ENCODE results near the gene ANP32E. TPM values are rescaled to one million over a fixed set of nuclear protein-coding genes. Genes with fewer than 3 reads are reported as not detected.

The ANP32E gene
- total and polyA plus RNA-seq, 2 of the 13 experiments (the other 11 are each of a cell fraction or from before 2014, with no cell fraction given): 10.3 to 53.0 TPM

GRCh38 chr1:150268705-150269403, 32.9 kb upstream of the ANP32E start, which contains the start of gene APH1A (continued):
- peak; percentile 68 for TF ChIP-seq GMEB1 (CRISPR knock-in tag; IDR thresholded peaks at IDR 0.05; ENCODE audit: borderline replicate concordance)
- TF ChIP-seq ADNP (CRISPR knock-in tag; IDR thresholded peaks at IDR 0.05): no peak
- TF ChIP-seq MED8 (CRISPR knock-in tag; IDR thresholded peaks at IDR 0.05; ENCODE audit: insufficient replicate concordance): no peak
- peak; percentile 74 for TF ChIP-seq DMAP1 (CRISPR knock-in tag; IDR thresholded peaks at IDR 0.05)
- TF ChIP-seq PRDM15 (CRISPR knock-in tag; IDR thresholded peaks at IDR 0.05): no peak; the same call in 1 of the 2 replicates
- no peak for TF ChIP-seq TRAFD1 (CRISPR knock-in tag; IDR thresholded peaks at IDR 0.05; ENCODE audit: borderline replicate concordance)
- peak; percentile 23; the same call in 1 of the 2 replicates for TF ChIP-seq CTCF (CRISPR knock-in tag; IDR thresholded peaks at IDR 0.05)
- TF ChIP-seq ZFY (CRISPR knock-in tag; IDR thresholded peaks at IDR 0.05): peak; percentile 80; the same call in 1 of the 2 replicates
- TF ChIP-seq RFXANK (CRISPR knock-in tag; IDR thresholded peaks at IDR 0.05): 0 out of 2 replicates have a peak, but pooled peaks have one; percentile 33
- TF ChIP-seq POGK (CRISPR knock-in tag; conservative IDR thresholded peaks at IDR 0.05): peak; percentile 12; the same call in 1 of the 2 replicates
- peak; percentile 71; the same call in 1 of the 2 replicates for TF ChIP-seq ZNF264 (CRISPR knock-in tag; IDR thresholded peaks at IDR 0.05)
